Calu3 (cell line): ENCODE data around the gene MTCH1. TPM values are rescaled to one million over a fixed set of nuclear protein-coding genes. Genes with fewer than 3 reads are reported as not detected.

Experiments
- BruUV-seq: library from RNA; stranded (reverse); fragments of 400-500 nt; replicated peaks from 2 replicates; lab custom pipeline; 2021; lab: Mats Ljungman, UMichigan
- CTCF ChIA-PET: fragments of 300-600 bp; sonication (Branson Sonifier 250); formaldehyde crosslinking; loops from one replicate; lab custom pipeline; 2022; ENCODE audit warnings: antibody characterized with exemption; lab: Charles Lee
- DNase-seq: peaks from one replicate; pipeline ENCODE4 v3.0.0; 2022
- H3K27ac Mint-ChIP-seq: one replicate; pipeline ENCODE4 v1.8.0; 2022; ENCODE audit warnings: mixed read lengths; ENCODE audit not compliant: unreplicated experiment
- H3K27me3 Mint-ChIP-seq: one replicate; pipeline ENCODE4 v1.8.0; 2022; ENCODE audit warnings: mixed read lengths; ENCODE audit not compliant: unreplicated experiment
- H3K36me3 Mint-ChIP-seq: one replicate; pipeline ENCODE4 v1.8.0; 2022; ENCODE audit warnings: mild to moderate bottlenecking, moderate library complexity, mixed read lengths; ENCODE audit not compliant: insufficient read depth, unreplicated experiment
- H3K4me1 Mint-ChIP-seq: one replicate; pipeline ENCODE4 v1.8.0; 2022; ENCODE audit warnings: mild to moderate bottlenecking, low read depth, mixed read lengths; ENCODE audit not compliant: unreplicated experiment
- H3K4me3 Mint-ChIP-seq: one replicate; pipeline ENCODE4 v1.8.0; 2022; ENCODE audit warnings: mild to moderate bottlenecking, low read depth, moderate library complexity, mixed read lengths; ENCODE audit not compliant: unreplicated experiment
- H3K9me3 Mint-ChIP-seq: one replicate; pipeline ENCODE4 v1.8.0; 2022; ENCODE audit warnings: low read depth, mixed read lengths; ENCODE audit not compliant: unreplicated experiment
- intact Hi-C: fragments of 100-400 bp; cut with micrococcal nuclease; formaldehyde crosslinking; loops from one replicate; pipeline ENCODE4 v1.10.0; 2022; ENCODE audit not compliant: unreplicated experiment
- total RNA-seq: library from RNA; stranded (reverse); gene quantifications from 2 replicates; pipeline ENCODE4 v1.2.3, GENCODE V29; 2022
- TF ChIP-seq, protein P1 (sequence below): fragments of 200-600 bp; IDR thresholded peaks from one replicate; pipeline ENCODE4 v1.8.0; 2022; ENCODE audit warnings: antibody characterized with exemption; ENCODE audit not compliant: unreplicated experiment

Gene MTCH1
- total RNA-seq, 1 experiment from 2014 or later, result 288 TPM

- no peak overlapping the region for H3K27ac Mint-ChIP-seq
- DNase-seq, result no peak
- CTCF ChIA-PET, result no interaction called here
- intact Hi-C loops, result no loop called here
- TF ChIP-seq, protein P1, sequence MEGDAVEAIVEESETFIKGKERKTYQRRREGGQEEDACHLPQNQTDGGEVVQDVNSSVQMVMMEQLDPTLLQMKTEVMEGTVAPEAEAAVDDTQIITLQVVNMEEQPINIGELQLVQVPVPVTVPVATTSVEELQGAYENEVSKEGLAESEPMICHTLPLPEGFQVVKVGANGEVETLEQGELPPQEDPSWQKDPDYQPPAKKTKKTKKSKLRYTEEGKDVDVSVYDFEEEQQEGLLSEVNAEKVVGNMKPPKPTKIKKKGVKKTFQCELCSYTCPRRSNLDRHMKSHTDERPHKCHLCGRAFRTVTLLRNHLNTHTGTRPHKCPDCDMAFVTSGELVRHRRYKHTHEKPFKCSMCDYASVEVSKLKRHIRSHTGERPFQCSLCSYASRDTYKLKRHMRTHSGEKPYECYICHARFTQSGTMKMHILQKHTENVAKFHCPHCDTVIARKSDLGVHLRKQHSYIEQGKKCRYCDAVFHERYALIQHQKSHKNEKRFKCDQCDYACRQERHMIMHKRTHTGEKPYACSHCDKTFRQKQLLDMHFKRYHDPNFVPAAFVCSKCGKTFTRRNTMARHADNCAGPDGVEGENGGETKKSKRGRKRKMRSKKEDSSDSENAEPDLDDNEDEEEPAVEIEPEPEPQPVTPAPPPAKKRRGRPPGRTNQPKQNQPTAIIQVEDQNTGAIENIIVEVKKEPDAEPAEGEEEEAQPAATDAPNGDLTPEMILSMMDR, result no peak
- no peaks in the 10 kb centered on the region for H3K4me1 Mint-ChIP-seq
- BruUV-seq, result no TSS peak
- H3K27me3 Mint-ChIP-seq, result no peaks in the 10 kb centered on the region
- H3K9me3 Mint-ChIP-seq, result no peaks in the 10 kb centered on the region
- peaks cover 33% of the 10 kb centered on the region for H3K36me3 Mint-ChIP-seq
- no peak overlapping the region for H3K4me3 Mint-ChIP-seq
Measured at GRCh38 chr6:36973647-36974046, 12.3 kb downstream of the MTCH1 start.

- Mint-ChIP-seq H3K9me3 (no peaks in the 10 kb centered on the region), H3K27ac (no peak overlapping the region), H3K4me3 (no peak overlapping the region), H3K27me3 (no peaks in the 10 kb centered on the region), H3K36me3 (peaks cover 37% of the 10 kb centered on the region), H3K4me1 (no peaks in the 10 kb centered on the region)
- no peak for DNase-seq
- CTCF ChIA-PET, result interaction anchor here (1.2 kb wide), 1 partner anchor 12 kb away, joined by 4 read pairs; no protein-coding TSS in a partner anchor
- BruUV-seq, result no TSS peak
- TF ChIP-seq, protein P1, result no peak
- intact Hi-C loops, result no loop called here
Measured at GRCh38 chr6:36973190-36973589, 12.8 kb downstream of the MTCH1 start.

DNA sequence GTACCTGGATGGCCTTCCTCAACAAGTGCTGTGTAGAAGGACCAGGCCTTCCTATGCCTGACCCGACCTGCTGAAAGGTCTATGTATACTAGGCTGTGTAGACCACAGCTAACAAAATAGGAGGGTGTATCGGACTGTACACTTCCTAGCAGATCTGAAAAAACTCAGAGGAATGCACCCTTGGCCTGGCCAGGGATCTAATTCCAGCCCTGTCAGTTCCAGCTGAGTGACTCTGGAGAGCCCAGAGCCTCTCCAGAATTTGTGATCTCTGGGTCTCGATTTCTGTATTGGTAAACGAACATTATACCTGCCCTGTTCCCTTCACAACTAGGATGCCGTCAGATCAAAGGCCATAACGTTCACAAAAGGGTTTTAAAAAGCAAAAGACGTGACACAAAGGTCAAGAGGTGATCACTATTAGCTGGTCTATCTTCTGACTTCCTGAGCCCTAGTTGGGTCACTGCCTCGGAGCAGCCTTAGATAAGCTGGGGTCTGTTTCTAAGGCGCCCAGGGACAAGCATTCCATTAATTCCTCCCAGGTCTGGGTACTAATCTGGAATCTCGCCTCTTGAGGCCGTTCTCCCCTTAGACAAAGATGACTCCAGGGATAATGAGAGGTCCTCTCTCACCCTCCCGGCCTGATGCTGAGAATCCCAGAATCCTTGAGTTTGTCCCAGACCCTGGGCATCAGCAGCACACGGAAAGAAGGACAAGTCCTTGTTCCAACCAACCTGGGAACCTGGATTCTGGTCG lies 13.9 kb downstream of the MTCH1 start:
- no peaks in the 10 kb centered on the region for H3K27me3 Mint-ChIP-seq
- TF ChIP-seq, protein P1, result no peak
- no peaks in the 10 kb centered on the region for H3K9me3 Mint-ChIP-seq
- DNase-seq, result no peak
- CTCF ChIA-PET, result interaction anchor here (0.5 to 1.2 kb wide), 4 partner anchors 11 to 1030 kb away, joined by 3 to 4 read pairs (median 4); no protein-coding TSS in a partner anchor
- peaks cover 47% of the 10 kb centered on the region for H3K36me3 Mint-ChIP-seq
- no peak overlapping the region for H3K27ac Mint-ChIP-seq
- no TSS peak for BruUV-seq
- H3K4me1 Mint-ChIP-seq, result no peaks in the 10 kb centered on the region
- H3K4me3 Mint-ChIP-seq, result no peak overlapping the region
- intact Hi-C loops, result no loop called here

- H3K4me1 Mint-ChIP-seq, result no peaks in the 10 kb centered on the region
- H3K9me3 Mint-ChIP-seq, result no peaks in the 10 kb centered on the region
- no peak overlapping the region for H3K4me3 Mint-ChIP-seq
- intact Hi-C loops, result no loop called here
- H3K36me3 Mint-ChIP-seq, result peaks cover 49% of the 10 kb centered on the region
- no peak for DNase-seq
- no peaks in the 10 kb centered on the region for H3K27me3 Mint-ChIP-seq
- TF ChIP-seq, protein P1, result no peak
- CTCF ChIA-PET, result interaction anchor here (0.5 kb wide), 1 partner anchor 220 kb away, joined by 4 read pairs; no protein-coding TSS in a partner anchor
- H3K27ac Mint-ChIP-seq, result no peak overlapping the region
- no TSS peak for BruUV-seq
Measured at GRCh38 chr6:36970892-36971842, 14.8 kb downstream of the MTCH1 start.
